Superior temporal gyrus (tissue), 1 donor: ENCODE measurements around the gene ZNF708.
"Not testable (repeated sequence)": the region's sequence is repeated elsewhere in the genome, so short reads cannot be mapped to it uniquely, and the experiment has no call there.

ENCODE experiments used
- DNase-seq: peaks from one replicate; pipeline ENCODE4 v3.0.0-alpha.2; 2016; ENCODE audit errors: extremely low spot score

Gene ZNF708

GRCh38 chr19:21328885-21329605 lies at the start of gene ZNF708:
Gene ZNF708, minus strand, starts transcription at chr19:21329410. Its CDS starts 198 bp downstream, at chr19:21329212.
- peak; percentile 98 for DNase-seq

GRCh38 chr19:21362291-21362690 lies 33.1 kb upstream of the ZNF708 start:
- no peak for DNase-seq

- peak; percentile 99 for DNase-seq
Measured at GRCh38 chr19:21358768-21359451, 29.7 kb upstream of the ZNF708 start, which contains the start of gene ZNF738. Gene ZNF738, plus strand, starts transcription at chr19:21359000. Its CDS starts 141 bp downstream, at chr19:21359141.

GRCh38 chr19:21352830-21353229 lies 23.6 kb upstream of the ZNF708 start:
- no peak for DNase-seq

- DNase-seq, result not testable (repeated sequence)
Measured at GRCh38 chr19:21344841-21345240, 15.6 kb upstream of the ZNF708 start.

GRCh38 chr19:21335721-21336120 lies 6.5 kb upstream of the ZNF708 start:
- DNase-seq, result no peak

- DNase-seq, result peak; percentile 48
Measured at GRCh38 chr19:21328406-21328805, 804 bp downstream of the ZNF708 start.

- DNase-seq, result no peak
Measured at GRCh38 chr19:21326169-21326568, 3.0 kb downstream of the ZNF708 start.

- DNase-seq, result peak; percentile 61
Measured at GRCh38 chr19:21323000-21323399, 6.2 kb downstream of the ZNF708 start.

- DNase-seq, result peak; percentile 91
Measured at GRCh38 chr19:21322528-21322927, 6.7 kb downstream of the ZNF708 start.

GRCh38 chr19:21321996-21322395 lies 7.2 kb downstream of the ZNF708 start:
- peak; percentile 13 for DNase-seq

GRCh38 chr19:21321134-21321533 lies 8.1 kb downstream of the ZNF708 start:
- DNase-seq, result peak; percentile 12

- peak; percentile 23 for DNase-seq
Measured at GRCh38 chr19:21317821-21318220, 11.4 kb downstream of the ZNF708 start.

- peak; percentile 65 for DNase-seq
Measured at GRCh38 chr19:21314676-21315075, 14.5 kb downstream of the ZNF708 start.

- not testable (repeated sequence) for DNase-seq
Measured at GRCh38 chr19:21312807-21313206, 16.4 kb downstream of the ZNF708 start.

GRCh38 chr19:21308773-21309172 lies 20.4 kb downstream of the ZNF708 start:
- DNase-seq, result no peak

- not testable (repeated sequence) for DNase-seq
Measured at GRCh38 chr19:21306881-21307479, 22.2 kb downstream of the ZNF708 start.

GRCh38 chr19:21293768-21294167 lies 35.4 kb downstream of the ZNF708 start:
- DNase-seq, result not testable (repeated sequence)

- no peak for DNase-seq
Measured at GRCh38 chr19:21269813-21270212, 59.4 kb downstream of the ZNF708 start.

- DNase-seq, result no peak
Measured at GRCh38 chr19:21264891-21265290, 64.3 kb downstream of the ZNF708 start.

GRCh38 chr19:21264416-21264815 lies 64.8 kb downstream of the ZNF708 start:
- no peak for DNase-seq

- not testable (repeated sequence) for DNase-seq
Measured at GRCh38 chr19:21260848-21261381, 68.3 kb downstream of the ZNF708 start.
